Activated naive CD4-positive, alpha-beta T cell treated with anti-CD3 and anti-CD28 coated beads, Interleukin-2, amount 50 U/mL, for 16 hours (primary cell): ENCODE results near the gene UBL4A.

ENCODE experiments used
- DNase-seq: peaks from one replicate; pipeline ENCODE4 v3.0.0-alpha.2; 2020

Gene UBL4A

DNA sequence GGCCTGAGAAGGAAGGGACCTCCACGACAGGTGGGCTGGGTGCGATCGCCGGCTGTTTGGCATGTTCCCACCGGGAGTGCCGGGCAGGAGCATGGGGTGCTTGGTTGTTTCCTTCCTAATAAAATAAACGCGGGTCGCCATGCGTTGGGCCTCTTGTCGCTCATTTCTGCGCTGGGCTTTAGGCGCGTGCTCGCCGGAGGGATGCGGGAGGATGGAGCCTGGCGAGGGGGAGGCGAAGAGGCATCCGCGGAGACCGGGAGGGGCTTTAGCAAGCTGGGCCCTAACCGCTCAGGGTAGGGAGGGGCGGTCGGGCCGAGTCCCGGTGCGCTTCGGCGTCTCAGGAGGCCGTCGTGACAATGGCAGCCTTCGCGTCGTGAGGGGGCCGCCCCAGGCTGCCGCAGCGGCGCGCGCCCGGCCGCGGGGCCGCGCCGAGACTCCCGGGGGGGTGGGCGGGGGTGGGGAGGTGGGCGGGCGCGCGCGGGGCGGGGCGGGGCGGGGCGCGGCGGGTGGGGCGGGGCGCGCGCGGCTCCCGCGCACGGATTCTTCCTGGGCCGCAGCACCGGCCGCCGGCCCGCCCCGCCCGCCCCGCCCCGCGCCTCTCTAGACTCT is 49.9 kb downstream of the UBL4A start:
- DNase-seq, result peak; percentile 61

DNA sequence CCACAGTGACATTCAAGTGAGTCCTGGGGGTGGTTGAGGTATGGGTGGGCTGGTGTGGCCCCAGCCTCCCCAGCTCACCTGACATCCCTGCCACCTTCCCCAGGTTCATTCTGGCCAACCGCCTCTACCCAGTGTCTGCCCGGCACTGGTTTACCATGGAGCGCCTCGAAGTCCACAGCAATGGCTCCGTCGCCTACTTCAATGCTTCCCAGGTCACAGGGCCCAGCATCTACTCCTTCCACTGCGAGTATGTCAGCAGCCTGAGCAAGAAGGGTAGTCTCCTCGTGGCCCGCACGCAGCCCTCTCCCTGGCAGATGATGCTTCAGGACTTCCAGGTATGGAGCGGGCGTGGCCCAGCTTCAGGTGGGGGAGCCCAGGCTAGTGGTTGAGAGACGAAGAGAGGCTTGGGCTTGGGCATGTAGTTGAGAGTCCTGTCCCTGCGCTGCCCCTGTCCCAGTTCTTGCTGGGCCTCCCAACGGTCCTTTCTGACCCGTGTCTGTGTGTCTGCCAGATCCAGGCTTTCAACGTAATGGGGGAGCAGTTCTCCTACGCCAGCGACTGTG is 51.2 kb downstream of the UBL4A start:
- no peak for DNase-seq

DNA sequence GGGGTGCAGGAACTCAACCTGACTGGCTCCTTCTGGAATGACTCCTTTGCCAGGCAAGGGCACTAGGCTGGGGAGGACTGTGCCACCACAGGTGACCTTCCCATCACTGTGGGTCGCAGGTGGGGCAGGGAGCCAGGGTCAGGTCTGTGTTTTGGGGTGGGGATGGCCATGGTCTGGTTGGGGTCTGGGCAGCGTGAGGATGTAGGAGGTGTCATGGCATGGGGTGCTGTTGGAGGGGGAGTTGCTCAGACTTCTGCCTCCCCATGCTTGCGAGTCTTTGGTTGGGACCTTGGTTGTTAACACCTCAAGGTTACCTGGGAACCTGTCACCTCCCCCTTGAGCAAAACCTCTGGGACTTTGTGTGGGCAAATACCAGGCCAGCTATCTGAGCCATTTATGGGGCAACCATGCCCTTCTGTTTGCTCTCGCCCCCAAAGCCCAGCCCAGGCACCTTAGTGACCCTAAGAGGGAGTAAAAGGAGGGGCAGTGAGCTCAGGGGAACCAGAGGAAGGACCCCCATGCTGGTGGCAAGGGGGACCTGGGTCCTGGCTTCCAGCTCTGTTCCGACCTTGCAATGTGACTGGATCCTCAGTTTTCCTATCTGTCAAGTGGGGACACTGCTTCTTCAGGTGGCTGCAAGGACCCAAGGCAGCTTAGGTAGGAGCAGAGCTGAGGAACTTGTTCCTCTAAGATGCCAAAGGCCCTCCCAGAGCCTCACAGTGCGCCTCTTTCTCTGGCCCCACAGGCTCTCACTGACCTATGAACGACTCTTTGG is 51.8 kb downstream of the UBL4A start:
- no peak for DNase-seq
